HG03196 (cell line): ENCODE data around the gene TRAF3.
"Not testable (repeated sequence)": the region's sequence is repeated elsewhere in the genome, so short reads cannot be mapped to it uniquely, and the experiment has no call there.

Experiments used
- ATAC-seq: cut with Tn5 transposase; IDR thresholded peaks from one replicate; pipeline ENCODE4 v1.9.1; 2021; ENCODE audit not compliant: unreplicated experiment

The TRAF3 gene

GRCh38 chr14:102826161-102826560 is 48.9 kb downstream of the TRAF3 start:
- ATAC-seq = no peak

- ATAC-seq = no peak
These were observed 49.8 kb downstream of the TRAF3 start for GRCh38 chr14:102826751-102827675.

GRCh38 chr14:102827716-102828115 is 50.5 kb downstream of the TRAF3 start:
- ATAC-seq = no peak

GRCh38 chr14:102828151-102828550 is 50.9 kb downstream of the TRAF3 start:
- no peak for ATAC-seq

GRCh38 chr14:102829016-102829548 is 51.8 kb downstream of the TRAF3 start:
- no peak for ATAC-seq

GRCh38 chr14:102830474-102831045 is 53.3 kb downstream of the TRAF3 start:
- ATAC-seq = no peak

- no peak for ATAC-seq
These were observed 54.0 kb downstream of the TRAF3 start for GRCh38 chr14:102831163-102831804.

GRCh38 chr14:102833341-102833740 is 56.1 kb downstream of the TRAF3 start:
- ATAC-seq = no peak

GRCh38 chr14:102833991-102834390 is 56.7 kb downstream of the TRAF3 start:
- no peak for ATAC-seq

- ATAC-seq = no peak
These were observed 58.7 kb downstream of the TRAF3 start for GRCh38 chr14:102835959-102836358.

GRCh38 chr14:102837120-102837519 is 59.9 kb downstream of the TRAF3 start:
- ATAC-seq = not testable (repeated sequence)

GRCh38 chr14:102838501-102838900 is 61.3 kb downstream of the TRAF3 start:
- no peak for ATAC-seq

- ATAC-seq = no peak
These were observed 62.9 kb downstream of the TRAF3 start for GRCh38 chr14:102840115-102840514.

- ATAC-seq = no peak
These were observed 63.7 kb downstream of the TRAF3 start for GRCh38 chr14:102840771-102841528.

GRCh38 chr14:102848830-102849525 is 71.7 kb downstream of the TRAF3 start:
- no peak for ATAC-seq

GRCh38 chr14:102849526-102850379 is 72.5 kb downstream of the TRAF3 start:
- ATAC-seq = no peak

GRCh38 chr14:102853648-102854047 is 76.4 kb downstream of the TRAF3 start:
- ATAC-seq = no peak

- no peak for ATAC-seq
These were observed 76.9 kb downstream of the TRAF3 start for GRCh38 chr14:102854091-102854703.

- ATAC-seq = no peak
These were observed 78.9 kb downstream of the TRAF3 start for GRCh38 chr14:102856179-102856578.
